Muscle of arm (tissue), 12 donors: ENCODE results near the gene CBX1. TPM values are rescaled to one million over a fixed set of nuclear protein-coding genes. Genes with fewer than 3 reads are reported as not detected.

Experiments used
- DNase-seq: peaks from one replicate; pipeline ENCODE4 v3.0.0-alpha.2; 2013
- polyA plus RNA-seq, 12 donors: library from polyadenylated mRNA; unstranded; fragments of 120-200 nt; gene quantifications; one replicate each; pipeline ENCODE4 v1.2.1, GENCODE V29; 2013; ENCODE audit not compliant: insufficient read length in 12 of 12

Gene CBX1
- polyA plus RNA-seq, 12 donors, result 76.0 to 134 (median 85.3) TPM; not detected in 1

GRCh38 chr17:48027322-48027981 is 73.8 kb downstream of the CBX1 start:
- DNase-seq, result no peak

DNA sequence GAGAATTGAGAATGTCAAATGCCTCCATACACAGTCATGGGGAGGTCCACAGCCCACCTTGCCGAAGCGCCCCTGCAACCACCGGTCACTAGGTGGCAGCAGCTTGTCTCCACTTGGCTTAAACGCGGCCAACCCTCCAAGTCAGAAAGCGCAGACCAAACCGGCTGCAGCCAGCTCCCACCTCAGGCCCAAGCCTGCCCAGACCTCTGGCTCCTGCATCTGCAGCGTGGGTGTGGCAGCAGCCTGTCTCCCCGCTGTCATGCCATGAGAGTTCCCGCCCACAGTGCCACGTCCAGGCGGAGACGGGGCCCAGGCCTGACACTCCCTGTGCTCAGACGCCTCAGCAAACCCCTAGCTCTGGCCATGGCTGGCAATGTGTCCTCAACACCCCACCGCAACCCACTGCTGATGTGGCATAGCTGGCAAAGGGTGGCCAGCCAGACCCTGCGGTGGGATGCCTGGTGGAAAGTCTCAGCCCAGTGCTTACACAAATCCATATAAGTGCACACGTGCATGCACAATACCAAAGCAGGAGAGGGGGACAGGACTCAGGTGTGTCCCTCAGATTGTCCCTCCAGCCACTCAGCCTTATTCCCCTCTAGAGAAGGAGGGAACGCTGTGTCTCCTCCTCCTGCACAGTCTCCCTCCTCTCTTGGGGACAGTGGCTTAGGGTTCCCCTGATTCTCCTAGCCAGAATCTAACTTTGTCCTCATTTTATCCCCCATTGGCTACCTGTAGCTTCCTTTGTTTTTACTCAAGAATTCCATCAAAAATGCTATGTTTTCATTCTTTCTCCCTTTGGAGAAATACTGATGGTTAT is 74.6 kb downstream of the CBX1 start:
- DNase-seq, result peak; percentile 91

DNA sequence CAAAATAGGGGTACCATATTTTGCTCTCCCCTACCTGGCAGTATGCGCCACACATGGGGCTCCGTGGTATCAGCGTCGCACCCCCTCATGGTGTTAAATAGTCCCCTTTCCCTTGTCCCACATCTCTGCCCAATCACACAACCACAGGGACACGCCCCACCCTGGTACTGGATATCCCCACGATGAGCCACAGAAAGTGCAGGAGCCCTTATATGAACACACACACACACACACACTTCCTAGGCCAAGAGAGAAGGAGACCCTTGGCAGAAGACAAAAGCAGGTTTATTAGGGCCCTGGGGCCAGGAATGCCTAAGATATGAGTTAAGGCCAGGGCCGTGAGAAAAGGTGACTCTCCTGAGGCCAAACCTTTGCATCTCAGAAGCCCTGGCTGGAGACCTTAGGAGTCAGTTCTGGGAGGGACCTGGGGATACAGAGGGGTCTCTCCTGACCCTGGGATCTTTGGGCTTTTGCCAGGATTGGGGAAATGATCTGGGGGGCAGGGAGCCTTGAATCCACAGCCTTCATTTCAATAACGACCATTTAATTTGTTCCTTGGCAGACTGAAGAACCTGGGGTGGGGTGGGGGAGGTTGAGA is 75.3 kb downstream of the CBX1 start:
- no peak for DNase-seq

DNA sequence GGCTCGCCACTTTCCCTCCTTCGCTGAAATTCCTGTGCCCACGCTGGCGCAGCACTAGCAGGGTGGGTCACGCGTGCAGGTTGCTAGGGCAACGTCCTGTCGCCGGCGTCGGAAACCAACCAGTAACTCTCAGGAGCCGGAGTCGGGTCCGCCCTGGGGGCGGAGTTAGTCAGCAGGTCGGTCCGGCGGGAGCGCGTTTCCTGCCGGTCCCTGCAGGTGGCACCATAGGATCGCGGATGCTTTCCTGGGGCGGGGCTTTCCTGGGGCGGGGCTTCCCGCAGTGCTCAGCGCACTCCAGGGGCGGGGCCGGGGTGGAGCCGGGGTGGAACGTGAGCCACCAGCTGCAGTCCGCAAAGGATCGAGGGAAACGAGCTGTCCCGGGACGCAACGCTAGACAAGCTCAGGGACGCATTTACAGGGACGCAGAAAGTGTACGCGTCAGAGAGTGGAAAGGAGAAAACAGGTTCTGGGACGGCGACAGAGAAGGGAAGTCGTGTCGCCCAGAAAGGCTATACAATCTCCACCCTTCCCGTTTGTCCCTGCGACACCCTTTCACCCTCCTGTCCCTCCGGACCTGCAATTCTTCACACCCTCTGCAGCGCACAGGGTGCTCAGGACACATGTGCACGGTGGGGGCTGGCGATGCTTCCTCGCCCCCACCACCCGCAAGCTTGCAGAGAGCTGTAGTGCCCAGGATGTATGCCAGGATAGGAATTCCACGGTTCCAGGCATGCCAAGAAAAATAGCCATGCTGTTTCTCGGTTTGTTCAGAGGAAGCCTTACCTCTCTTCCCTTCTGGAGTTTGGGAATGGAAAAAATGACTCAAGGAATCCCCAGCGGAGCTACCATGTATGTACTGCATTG is 76.0 kb downstream of the CBX1 start:
- peak; percentile 95 for DNase-seq

DNA sequence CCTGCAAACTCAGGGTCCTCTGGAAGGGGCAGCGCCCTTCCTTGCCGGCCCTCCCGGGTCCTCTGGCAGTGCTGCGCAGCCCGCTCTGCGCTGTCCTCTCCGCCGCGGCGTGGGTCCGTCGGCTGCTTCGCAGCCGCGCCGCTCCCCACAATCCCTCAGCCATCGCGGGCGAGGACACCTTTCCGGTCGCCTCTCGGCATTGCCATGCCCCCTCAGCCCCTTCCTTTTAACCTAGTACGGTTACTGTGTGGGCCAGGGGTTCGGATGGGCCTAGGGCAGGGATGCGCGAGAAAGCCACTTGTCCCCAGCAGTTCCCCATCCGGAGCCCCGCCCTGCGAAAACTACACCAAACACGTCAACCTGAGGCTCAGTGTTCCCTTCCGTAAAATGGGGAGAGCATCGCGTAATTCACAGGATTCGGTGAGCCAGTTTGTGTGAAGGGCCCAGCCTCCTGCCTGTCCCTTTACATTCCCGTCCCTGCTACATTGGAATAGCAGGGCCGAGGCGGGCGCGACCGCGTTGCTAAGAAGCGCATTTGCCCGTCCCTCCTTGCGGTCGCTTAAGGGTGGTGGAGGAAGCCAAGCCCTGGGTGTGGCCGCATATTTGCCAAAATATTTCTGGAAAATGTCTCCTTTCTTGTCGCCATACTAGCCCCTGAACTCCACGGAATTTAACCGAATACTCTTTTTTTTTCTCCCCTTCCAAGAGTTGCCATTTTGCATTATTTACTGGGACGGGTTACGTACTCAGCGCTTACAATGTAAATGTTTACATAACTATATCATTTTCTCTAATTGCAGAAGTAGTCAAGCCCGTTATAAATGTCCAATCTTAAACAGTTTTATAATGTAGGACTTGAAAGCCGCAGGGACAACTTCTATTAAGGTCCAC is 76.9 kb downstream of the CBX1 start:
- DNase-seq, result no peak

- DNase-seq, result peak; percentile 59
Measured at GRCh38 chr17:48023400-48024148, 77.7 kb downstream of the CBX1 start.

DNA sequence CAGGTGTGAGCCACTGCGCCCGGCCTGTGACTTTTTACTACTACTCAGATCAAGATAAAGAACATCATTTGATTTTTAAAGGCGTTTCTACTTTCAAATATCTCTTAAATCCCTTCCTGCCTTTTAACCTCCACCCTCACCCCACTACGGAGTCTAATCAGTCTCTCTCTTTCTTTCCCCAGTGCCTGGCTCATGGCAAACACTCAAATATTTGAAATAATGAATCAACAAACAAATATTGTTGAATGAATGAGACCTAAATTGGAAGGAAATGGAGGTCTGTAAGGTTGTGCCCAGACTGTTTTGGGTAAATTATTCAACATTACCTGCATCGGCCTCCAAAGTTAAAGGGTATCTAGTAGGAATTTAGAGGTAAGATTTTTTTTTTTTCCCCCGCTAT is 78.4 kb downstream of the CBX1 start:
- no peak for DNase-seq

- no peak for DNase-seq
Measured at GRCh38 chr17:48021934-48022333, 79.3 kb downstream of the CBX1 start.

Other genes with a start within 250 kb of the CBX1 start
- 10 to 100 TPM in 11 of 12 donors, not detected in 1; 12.8 to 39.2 (median 15.4) TPM for gene SP2, start 205.2 kb downstream of the CBX1 start, polyA plus RNA-seq
- 10 to 100 TPM in 7 of 12 donors, 1 to 10 TPM in 4, not detected in 1; 7.4 to 29.2 (median 10.7) TPM for gene PNPO, start 159.9 kb downstream of the CBX1 start, polyA plus RNA-seq
- 10 to 100 TPM in 1 of 12 donors, 1 to 10 TPM in 1, under 1 TPM in 5, not detected in 5; 0.12 to 36.5 (median 0.64) TPM for gene PRR15L, start 143.6 kb downstream of the CBX1 start, polyA plus RNA-seq
- 100 to 1,000 TPM in 1 of 12 donors, 10 to 100 TPM in 10, not detected in 1; 66.0 to 120 (median 74.3) TPM for gene CDK5RAP3, start 130.4 kb downstream of the CBX1 start, polyA plus RNA-seq
- gene COPZ2, start 63.7 kb downstream of the CBX1 start, polyA plus RNA-seq, result 10 to 100 TPM in 11 of 12 donors, not detected in 1; 36.1 to 70.2 (median 42.4) TPM
- gene NFE2L1, start 53.1 kb downstream of the CBX1 start, polyA plus RNA-seq, result 100 to 1,000 TPM; 146 to 376 (median 279) TPM
- 10 to 100 TPM in 7 of 12 donors, 1 to 10 TPM in 4, not detected in 1; 7.7 to 14.4 (median 10.2) TPM for gene SNX11, start 6.3 kb upstream of the CBX1 start, polyA plus RNA-seq